H9 (cell line): ENCODE results near the gene PFDN1. TPM values are rescaled to one million over a fixed set of nuclear protein-coding genes. Genes with fewer than 3 reads are reported as not detected.

Experiments used
- DNase-seq: peaks from one replicate; pipeline ENCODE4 v3.0.0-alpha.2; 2017
- H2AFZ ChIP-seq: one replicate; pipeline ENCODE4 v1.6.1; 2013; ENCODE audit warnings: mild to moderate bottlenecking, low read length, control low read depth, moderate library complexity
- H2AK5ac ChIP-seq: 2 replicates; pipeline ENCODE4 v1.6.1; 2013; ENCODE audit warnings: low read length, control low read depth, mixed read lengths; ENCODE audit not compliant: insufficient read length
- H2BK120ac ChIP-seq: one replicate; pipeline ENCODE4 v1.6.1; 2013; ENCODE audit warnings: low read depth, mild to moderate bottlenecking, low read length, control low read depth, inconsistent platforms; ENCODE audit not compliant: poor library complexity, severe bottlenecking
- H2BK12ac ChIP-seq: 2 replicates; pipeline ENCODE4 v1.6.1; 2013; ENCODE audit warnings: low read length, control low read depth, mixed read lengths, low read depth; ENCODE audit not compliant: insufficient read length
- H2BK15ac ChIP-seq: 2 replicates; pipeline ENCODE4 v1.6.1; 2013; ENCODE audit warnings: low read depth, low read length, control low read depth
- H2BK20ac ChIP-seq: one replicate; pipeline ENCODE4 v1.6.1; 2013; ENCODE audit warnings: low read depth, mild to moderate bottlenecking, low read length, control low read depth, inconsistent platforms; ENCODE audit not compliant: poor library complexity, severe bottlenecking
- H2BK5ac ChIP-seq: 2 replicates; pipeline ENCODE4 v1.6.1; 2013; ENCODE audit warnings: low read length, control low read depth, mixed read lengths; ENCODE audit not compliant: insufficient read length
- H3K14ac ChIP-seq: 2 replicates; pipeline ENCODE4 v1.6.1; 2013; ENCODE audit warnings: low read length, control low read depth; ENCODE audit not compliant: insufficient read depth
- H3K18ac ChIP-seq: 2 replicates; pipeline ENCODE4 v1.6.1; 2013; ENCODE audit warnings: low read depth, mild to moderate bottlenecking, mixed read lengths, low read length, control low read depth; ENCODE audit not compliant: insufficient read length
- H3K23ac ChIP-seq: 2 replicates; pipeline ENCODE4 v1.6.1; 2013; ENCODE audit warnings: low read length, control low read depth, mixed read lengths, low read depth; ENCODE audit not compliant: insufficient read length
- H3K23me2 ChIP-seq: 2 replicates; pipeline ENCODE4 v1.6.1; 2013; ENCODE audit warnings: low read depth, mild to moderate bottlenecking, mixed read lengths, low read length, control low read depth; ENCODE audit not compliant: insufficient read length, poor library complexity, severe bottlenecking
- H3K27ac ChIP-seq: 2 replicates; pipeline ENCODE4 v1.5.1; 2013; ENCODE audit warnings: low read length, control low read depth, mixed read lengths, low read depth; ENCODE audit not compliant: insufficient read length
- H3K27me3 ChIP-seq: 2 replicates; pipeline ENCODE4 v1.6.1; 2013; ENCODE audit warnings: low read length, control low read depth, inconsistent platforms; ENCODE audit not compliant: insufficient read depth
- H3K4ac ChIP-seq: 2 replicates; pipeline ENCODE4 v1.6.1; 2013; ENCODE audit warnings: low read depth, mild to moderate bottlenecking, control low read depth, inconsistent platforms, low read length, moderate library complexity
- H3K4me1 ChIP-seq: 2 replicates; pipeline ENCODE4 v1.6.1; 2013; ENCODE audit warnings: low read length, control low read depth, inconsistent platforms; ENCODE audit not compliant: insufficient read depth
- H3K4me2 ChIP-seq: 2 replicates; pipeline ENCODE4 v1.6.1; 2013; ENCODE audit warnings: low read length, control low read depth, mixed read lengths; ENCODE audit not compliant: insufficient read length, insufficient read depth
- H3K56ac ChIP-seq: 2 replicates; pipeline ENCODE4 v1.6.1; 2013; ENCODE audit warnings: low read depth, mild to moderate bottlenecking, mixed read lengths, low read length, control low read depth; ENCODE audit not compliant: insufficient read length
- H3K79me1 ChIP-seq: 2 replicates; pipeline ENCODE4 v1.6.1; 2013; ENCODE audit warnings: low read depth, mild to moderate bottlenecking, moderate library complexity, low read length, control low read depth, inconsistent platforms; ENCODE audit not compliant: insufficient read depth, poor library complexity, severe bottlenecking
- H3K79me2 ChIP-seq: 2 replicates; pipeline ENCODE4 v1.6.1; 2013; ENCODE audit warnings: low read length, control low read depth, inconsistent platforms; ENCODE audit not compliant: insufficient read depth
- H3K9ac ChIP-seq: 2 replicates; pipeline ENCODE4 v1.6.1; 2013; ENCODE audit warnings: low read length, control low read depth, mixed read lengths; ENCODE audit not compliant: insufficient read length; ENCODE audit errors: extremely low read depth
- H3K9me3 ChIP-seq: one replicate; pipeline ENCODE4 v1.6.1; 2013; ENCODE audit warnings: low read depth, low read length, inconsistent platforms; ENCODE audit not compliant: control insufficient read depth
- H3T11ph ChIP-seq: one replicate; pipeline ENCODE4 v1.6.1; 2013; ENCODE audit warnings: mild to moderate bottlenecking, low read length, control low read depth, inconsistent platforms
- H4K20me1 ChIP-seq: one replicate; pipeline ENCODE4 v1.6.1; 2013; ENCODE audit not compliant: control insufficient read depth, insufficient read length, insufficient read depth
- H4K5ac ChIP-seq: 2 replicates; pipeline ENCODE4 v1.6.1; 2013; ENCODE audit warnings: low read depth, mild to moderate bottlenecking, mixed read lengths, low read length, control low read depth; ENCODE audit not compliant: insufficient read length
- H4K8ac ChIP-seq: replicated peaks from 2 replicates; pipeline ENCODE4 v1.6.1; 2013; ENCODE audit warnings: low read length, control low read depth, mixed read lengths, low read depth; ENCODE audit not compliant: insufficient read length
- H4K91ac ChIP-seq: 2 replicates; pipeline ENCODE4 v1.6.1; 2013; ENCODE audit warnings: low read depth, mild to moderate bottlenecking, moderate library complexity, mixed read lengths, low read length, control low read depth; ENCODE audit not compliant: insufficient read length
- H3K27ac Mint-ChIP-seq, 3 experiments: 2 replicates in 2 of 3; 3 replicates in 1 of 3; pipeline ENCODE4 v1.8.0; 2020 to 2021; ENCODE audit warnings: mixed read lengths in 3 of 3, mild to moderate bottlenecking in 1 of 3, moderate library complexity in 1 of 3
- H3K27me3 Mint-ChIP-seq: 2 replicates; pipeline ENCODE4 v1.8.0; 2021; ENCODE audit warnings: low read depth, mild to moderate bottlenecking, moderate library complexity, mixed read lengths
- H3K36me3 Mint-ChIP-seq, 3 experiments: 2 replicates in 2 of 3; 3 replicates in 1 of 3; pipeline ENCODE4 v1.8.0; 2020 to 2021; ENCODE audit warnings: low read depth in 3 of 3, mixed read lengths in 3 of 3; ENCODE audit not compliant: insufficient read depth in 1 of 3
- H3K4me1 Mint-ChIP-seq, 2 experiments: 2 replicates each; pipeline ENCODE4 v1.8.0; 2020; ENCODE audit warnings: mixed read lengths in 2 of 2
- H3K4me3 Mint-ChIP-seq, 2 experiments: 2 replicates in 1 of 2; 3 replicates in 1 of 2; pipeline ENCODE4 v1.8.0; 2020 to 2021; ENCODE audit warnings: mild to moderate bottlenecking in 2 of 2, mixed read lengths in 2 of 2, moderate library complexity in 1 of 2
- H3K9me3 Mint-ChIP-seq, 2 experiments: 2 replicates in 1 of 2; 3 replicates in 1 of 2; pipeline ENCODE4 v1.8.0; 2020; ENCODE audit warnings: mild to moderate bottlenecking in 2 of 2, mixed read lengths in 2 of 2, moderate library complexity in 1 of 2
- WGBS: extraction: QIAGEN DNeasy Blood & Tissue Kit; methylation state at CpG from one replicate; pipeline ENCODE4 v1.1.7; 2013; ENCODE audit warnings: missing lambda C conversion rate, low lambda C conversion rate, mixed read lengths; ENCODE audit not compliant: insufficient read length; ENCODE audit errors: extremely low coverage; 5-methylcytosine and 5-hydroxymethylcytosine counted together
- total RNA-seq: library from RNA; stranded (reverse); gene quantifications from 2 replicates; pipeline ENCODE4 v1.2.1, GENCODE V29; 2021
- TF ChIP-seq, protein P1 (sequence below): fragments of 200-600 bp; sonication (generic); conservative IDR thresholded peaks from 3 replicates; pipeline ENCODE4 v1.8.0; 2021; ENCODE audit warnings: antibody characterized with exemption, mild to moderate bottlenecking

The PFDN1 gene
- total RNA-seq, 1 experiment from 2014 or later, result 58.3 TPM

- no peak overlapping the region for H4K8ac ChIP-seq
- Mint-ChIP-seq H3K9me3 (no peaks in the 10 kb centered on the region), H3K36me3 (peaks cover 6 to 15% (median 9%) of the 10 kb centered on the region in 3 experiments), H3K27me3 (no peaks in the 10 kb centered on the region), H3K27ac (no peak overlapping the region), H3K4me3 (no peak overlapping the region), H3K4me1 (peaks cover 14 to 19% of the 10 kb centered on the region in 2 experiments)
- no peak overlapping the region for H3K4ac ChIP-seq
- no peak for DNase-seq
- no peak overlapping the region for H2BK12ac ChIP-seq
- no peak overlapping the region for H2BK5ac ChIP-seq
- H3K4me1 ChIP-seq, result peaks cover 3% of the 10 kb centered on the region; the same call in 1 of the 2 replicates
- no peak overlapping the region for H2BK15ac ChIP-seq
- H3K27ac ChIP-seq, result no peak overlapping the region
- no peak overlapping the region for H4K5ac ChIP-seq
- no CpG with 5 or more reads among the region's 4 CpGs for WGBS
- no peak overlapping the region for H3T11ph ChIP-seq
- H3K18ac ChIP-seq, result no peak overlapping the region
- H2BK20ac ChIP-seq, result no peak overlapping the region
- no peak overlapping the region for H3K56ac ChIP-seq
- H3K23me2 ChIP-seq, result no peaks in the 10 kb centered on the region
- no peak overlapping the region for H2AK5ac ChIP-seq
- H3K14ac ChIP-seq, result no peak overlapping the region
- no peak overlapping the region for H3K9ac ChIP-seq
- TF ChIP-seq, protein P1, sequence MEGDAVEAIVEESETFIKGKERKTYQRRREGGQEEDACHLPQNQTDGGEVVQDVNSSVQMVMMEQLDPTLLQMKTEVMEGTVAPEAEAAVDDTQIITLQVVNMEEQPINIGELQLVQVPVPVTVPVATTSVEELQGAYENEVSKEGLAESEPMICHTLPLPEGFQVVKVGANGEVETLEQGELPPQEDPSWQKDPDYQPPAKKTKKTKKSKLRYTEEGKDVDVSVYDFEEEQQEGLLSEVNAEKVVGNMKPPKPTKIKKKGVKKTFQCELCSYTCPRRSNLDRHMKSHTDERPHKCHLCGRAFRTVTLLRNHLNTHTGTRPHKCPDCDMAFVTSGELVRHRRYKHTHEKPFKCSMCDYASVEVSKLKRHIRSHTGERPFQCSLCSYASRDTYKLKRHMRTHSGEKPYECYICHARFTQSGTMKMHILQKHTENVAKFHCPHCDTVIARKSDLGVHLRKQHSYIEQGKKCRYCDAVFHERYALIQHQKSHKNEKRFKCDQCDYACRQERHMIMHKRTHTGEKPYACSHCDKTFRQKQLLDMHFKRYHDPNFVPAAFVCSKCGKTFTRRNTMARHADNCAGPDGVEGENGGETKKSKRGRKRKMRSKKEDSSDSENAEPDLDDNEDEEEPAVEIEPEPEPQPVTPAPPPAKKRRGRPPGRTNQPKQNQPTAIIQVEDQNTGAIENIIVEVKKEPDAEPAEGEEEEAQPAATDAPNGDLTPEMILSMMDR, result no peak
- H3K4me2 ChIP-seq, result no peak overlapping the region
- H3K23ac ChIP-seq, result no peak overlapping the region
- no peak overlapping the region for H2BK120ac ChIP-seq
- H3K27me3 ChIP-seq, result no peaks in the 10 kb centered on the region
- no peak overlapping the region for H2AFZ ChIP-seq
- no peak overlapping the region for H4K91ac ChIP-seq
- no peaks in the 10 kb centered on the region for H4K20me1 ChIP-seq
- H3K79me1 ChIP-seq, result peaks cover under 1% of the 10 kb centered on the region
- no peaks in the 10 kb centered on the region for H3K9me3 ChIP-seq
- H3K79me2 ChIP-seq, result 0 out of 2 replicates have a peak, but pooled peaks cover 1% of the 10 kb centered on the region
These were observed 47.3 kb downstream of the PFDN1 start for GRCh38 chr5:140255460-140256157.
